HG02798 (cell line): ENCODE data around the gene SAT2.

Source experiments
- ATAC-seq: cut with Tn5 transposase; IDR thresholded peaks from one replicate; pipeline ENCODE4 v1.9.1; 2021; ENCODE audit warnings: mild to moderate bottlenecking; ENCODE audit not compliant: unreplicated experiment, poor library complexity

Gene SAT2

DNA sequence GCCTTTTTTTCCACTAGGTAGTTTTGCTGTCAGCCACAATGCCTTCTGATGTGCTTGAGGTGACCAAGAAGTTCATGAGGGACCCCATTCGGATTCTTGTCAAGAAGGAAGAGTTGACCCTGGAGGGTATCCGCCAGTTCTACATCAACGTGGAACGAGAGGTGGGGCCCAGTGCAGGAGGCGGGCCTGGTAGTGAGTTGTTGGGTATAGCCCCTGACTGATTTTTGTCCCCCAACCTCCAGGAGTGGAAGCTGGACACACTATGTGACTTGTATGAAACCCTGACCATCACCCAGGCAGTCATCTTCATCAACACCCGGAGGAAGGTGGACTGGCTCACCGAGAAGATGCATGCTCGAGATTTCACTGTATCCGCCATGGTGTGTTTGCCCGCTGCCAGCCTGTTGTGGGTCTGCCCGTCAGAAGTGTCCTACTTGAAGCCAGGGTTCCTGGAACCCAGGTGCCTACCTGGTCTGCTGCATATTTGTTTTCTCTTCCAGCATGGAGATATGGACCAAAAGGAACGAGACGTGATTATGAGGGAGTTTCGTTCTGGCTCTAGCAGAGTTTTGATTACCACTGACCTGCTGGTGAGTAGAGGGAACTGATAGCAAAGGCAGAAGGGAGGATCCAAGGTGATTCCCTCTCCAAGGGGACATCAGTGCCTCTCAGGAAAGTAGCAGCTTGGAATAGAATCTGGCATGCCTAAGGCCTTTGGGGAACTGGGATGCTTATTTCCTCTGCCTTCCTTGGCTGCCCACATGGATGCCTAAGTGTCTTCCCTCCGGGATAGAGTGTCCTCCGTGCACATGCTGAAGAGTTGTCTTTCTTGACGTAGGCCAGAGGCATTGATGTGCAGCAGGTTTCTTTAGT lies 50.1 kb downstream of the SAT2 start:
- no peak for ATAC-seq

DNA sequence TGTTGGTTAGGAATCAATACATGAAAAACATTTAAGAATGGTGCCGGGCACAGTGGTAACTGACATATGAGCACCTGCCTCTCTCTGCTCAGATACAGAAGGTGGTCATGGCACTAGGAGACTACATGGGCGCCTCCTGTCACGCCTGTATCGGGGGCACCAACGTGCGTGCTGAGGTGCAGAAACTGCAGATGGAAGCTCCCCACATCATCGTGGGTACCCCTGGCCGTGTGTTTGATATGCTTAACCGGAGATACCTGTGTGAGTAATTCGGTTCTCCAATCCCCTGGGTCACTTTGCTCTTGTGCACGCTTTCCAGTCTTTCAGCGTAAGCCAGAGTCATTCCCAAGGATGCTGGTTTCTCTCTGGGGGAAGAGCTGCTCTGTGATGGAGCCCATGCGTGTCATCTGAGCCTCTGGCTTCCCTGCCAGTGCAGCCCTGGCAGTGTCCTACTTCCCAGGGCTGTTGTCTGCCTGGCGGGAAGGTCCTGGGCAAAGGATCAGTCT lies 51.1 kb downstream of the SAT2 start:
- no peak for ATAC-seq
